HG03108 (cell line): ENCODE data around the gene GNMT.

Experiments used
- ATAC-seq: cut with Tn5 transposase; IDR thresholded peaks from one replicate; pipeline ENCODE4 v1.9.1; 2021; ENCODE audit warnings: moderate library complexity; ENCODE audit not compliant: unreplicated experiment

Gene GNMT

GRCh38 chr6:43009124-43009523, 48.6 kb downstream of the GNMT start:
- ATAC-seq = no peak

- no peak for ATAC-seq
Measured at GRCh38 chr6:43011207-43011606, 50.7 kb downstream of the GNMT start.

GRCh38 chr6:43012364-43012763, 51.8 kb downstream of the GNMT start:
- ATAC-seq = no peak

GRCh38 chr6:43013097-43013842, 52.7 kb downstream of the GNMT start:
- ATAC-seq = peak; percentile 3
